Activated T-cell treated with anti-CD3 and anti-CD28 coated beads, Interleukin-2, amount 50 U/mL, for 24 hours (primary cell): Measurements from ENCODE around the gene SLC35F1.

ENCODE experiments used
- DNase-seq: peaks from one replicate; pipeline ENCODE4 v3.0.0-alpha.2; 2020
- H3K27ac Mint-ChIP-seq: 2 replicates; pipeline ENCODE4 v1.8.0; 2020; ENCODE audit warnings: mild to moderate bottlenecking, mixed read lengths
- H3K27me3 Mint-ChIP-seq: 2 replicates; pipeline ENCODE4 v1.8.0; 2020; ENCODE audit warnings: mixed read lengths
- H3K36me3 Mint-ChIP-seq: 2 replicates; pipeline ENCODE4 v1.8.0; 2020; ENCODE audit warnings: low read depth, mixed read lengths
- H3K4me1 Mint-ChIP-seq: 2 replicates; pipeline ENCODE4 v1.8.0; 2020; ENCODE audit warnings: low read depth, mixed read lengths
- H3K4me3 Mint-ChIP-seq: 2 replicates; pipeline ENCODE4 v1.8.0; 2020; ENCODE audit warnings: mild to moderate bottlenecking, moderate library complexity, mixed read lengths
- H3K9me3 Mint-ChIP-seq: 2 replicates; pipeline ENCODE4 v1.8.0; 2020; ENCODE audit warnings: mixed read lengths

SLC35F1 gene

DNA sequence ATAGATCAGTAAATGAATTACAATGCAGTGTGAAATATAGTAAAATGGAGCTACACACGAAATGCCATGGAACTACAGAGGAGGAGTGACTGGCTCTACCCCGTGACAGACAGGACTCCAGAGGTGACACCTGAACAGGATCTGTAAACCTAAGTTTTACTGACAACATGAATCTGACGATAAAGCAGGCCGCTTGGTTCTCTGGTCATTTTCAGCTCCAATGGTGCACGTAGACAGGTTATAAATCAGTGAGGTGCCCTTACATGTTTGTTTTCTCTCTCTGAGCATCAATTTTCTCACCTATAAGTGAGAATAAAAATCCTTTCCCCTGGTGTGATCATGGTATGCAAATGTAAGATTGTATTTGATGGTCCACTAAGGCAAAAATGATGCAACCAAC, 339.3 kb downstream of the SLC35F1 start:
- no peak for DNase-seq
- H3K9me3 Mint-ChIP-seq, result no peaks in the 10 kb centered on the region
- H3K27me3 Mint-ChIP-seq, result peaks cover 50% of the 10 kb centered on the region
- no peaks in the 10 kb centered on the region for H3K36me3 Mint-ChIP-seq
- no peak overlapping the region for H3K4me3 Mint-ChIP-seq
- H3K4me1 Mint-ChIP-seq, result peaks cover 2% of the 10 kb centered on the region
- no peak overlapping the region for H3K27ac Mint-ChIP-seq

GRCh38 chr6:118248171-118248570, 341.1 kb downstream of the SLC35F1 start:
- Mint-ChIP-seq H3K36me3 (no peaks in the 10 kb centered on the region), H3K9me3 (no peaks in the 10 kb centered on the region), H3K4me3 (no peak overlapping the region), H3K27ac (no peak overlapping the region), H3K4me1 (peaks cover 2% of the 10 kb centered on the region), H3K27me3 (peaks cover 42% of the 10 kb centered on the region)
- no peak for DNase-seq

DNA sequence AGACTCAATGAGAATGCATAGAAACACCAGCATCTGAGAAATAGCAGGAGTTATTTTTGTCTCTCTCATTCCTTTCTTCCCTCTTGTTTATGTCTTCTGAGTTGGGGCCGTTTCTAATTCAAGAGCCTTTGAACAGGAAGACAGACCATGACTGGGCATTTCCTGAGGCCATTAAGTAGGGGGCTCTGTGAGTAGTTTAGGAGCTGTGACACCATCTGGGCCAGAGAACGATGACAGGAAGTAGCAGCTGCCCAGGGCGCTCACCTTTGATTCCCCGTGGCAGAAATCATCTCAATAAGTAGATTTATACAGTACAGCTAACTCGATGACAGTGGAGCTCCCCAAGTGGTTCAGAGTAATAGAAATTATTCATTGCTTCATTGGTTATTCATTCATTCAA, 342.6 kb downstream of the SLC35F1 start:
- no peak for DNase-seq
- Mint-ChIP-seq H3K4me1 (peaks cover 2% of the 10 kb centered on the region), H3K36me3 (no peaks in the 10 kb centered on the region), H3K4me3 (no peak overlapping the region), H3K27ac (no peak overlapping the region), H3K27me3 (peaks cover 32% of the 10 kb centered on the region), H3K9me3 (no peaks in the 10 kb centered on the region)

DNA sequence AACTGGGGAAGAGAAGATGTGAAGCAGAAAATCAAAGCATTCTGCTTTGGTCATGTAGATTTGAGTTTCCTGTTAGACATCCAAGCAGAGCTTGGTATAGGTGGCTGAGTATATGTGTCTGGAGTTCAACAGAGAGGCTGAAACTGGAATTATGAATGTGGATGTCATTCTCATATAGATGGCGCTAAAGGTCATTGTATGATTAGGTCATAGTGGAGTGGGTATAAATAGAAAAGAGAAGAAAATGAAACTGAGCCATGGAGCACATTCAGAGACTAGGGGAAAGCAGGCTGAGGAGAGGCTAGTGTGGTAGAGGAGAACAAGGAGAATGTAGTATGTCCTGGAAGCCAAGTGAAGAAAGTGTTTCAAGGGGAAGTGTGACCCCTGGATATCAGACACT, 345.4 kb downstream of the SLC35F1 start:
- no peaks in the 10 kb centered on the region for H3K36me3 Mint-ChIP-seq
- DNase-seq, result no peak
- peaks cover 2% of the 10 kb centered on the region for H3K4me1 Mint-ChIP-seq
- no peak overlapping the region for H3K4me3 Mint-ChIP-seq
- H3K27ac Mint-ChIP-seq, result no peak overlapping the region
- no peaks in the 10 kb centered on the region for H3K9me3 Mint-ChIP-seq
- H3K27me3 Mint-ChIP-seq, result peaks cover 11% of the 10 kb centered on the region

DNA sequence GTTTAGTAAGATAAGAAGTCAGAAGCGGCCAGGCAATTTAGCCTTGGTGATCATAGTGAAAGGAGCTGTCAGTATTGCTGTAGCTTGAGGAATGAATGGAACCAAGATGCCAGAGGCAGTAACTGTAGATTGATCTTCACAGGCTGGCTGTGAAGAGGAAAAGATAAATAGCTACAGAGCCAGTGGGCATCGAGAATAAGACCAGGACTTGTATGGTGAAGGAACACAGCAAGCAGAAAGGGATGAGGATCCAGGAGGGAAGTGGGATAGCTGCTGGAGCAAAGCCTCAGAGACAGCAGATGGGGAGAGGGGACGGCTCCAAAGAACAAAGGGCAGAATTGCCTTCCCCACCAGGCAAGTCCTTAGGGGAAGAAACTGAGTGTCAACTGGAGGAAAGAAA, 346.7 kb downstream of the SLC35F1 start:
- Mint-ChIP-seq H3K36me3 (no peaks in the 10 kb centered on the region), H3K9me3 (no peaks in the 10 kb centered on the region), H3K27ac (no peak overlapping the region), H3K27me3 (peaks cover 5% of the 10 kb centered on the region), H3K4me3 (no peak overlapping the region), H3K4me1 (peaks cover 2% of the 10 kb centered on the region)
- DNase-seq, result no peak

- Mint-ChIP-seq H3K27ac (no peak overlapping the region), H3K36me3 (no peaks in the 10 kb centered on the region), H3K27me3 (no peaks in the 10 kb centered on the region), H3K4me1 (no peaks in the 10 kb centered on the region), H3K9me3 (peaks cover 6% of the 10 kb centered on the region), H3K4me3 (no peak overlapping the region)
- no peak for DNase-seq
Measured at GRCh38 chr6:118260833-118261232, 353.8 kb downstream of the SLC35F1 start.

GRCh38 chr6:118263921-118264486, 356.9 kb downstream of the SLC35F1 start:
- Mint-ChIP-seq H3K4me3 (no peak overlapping the region), H3K27ac (no peak overlapping the region), H3K36me3 (no peaks in the 10 kb centered on the region), H3K9me3 (peaks cover 9% of the 10 kb centered on the region), H3K27me3 (no peaks in the 10 kb centered on the region), H3K4me1 (no peaks in the 10 kb centered on the region)
- no peak for DNase-seq

DNA sequence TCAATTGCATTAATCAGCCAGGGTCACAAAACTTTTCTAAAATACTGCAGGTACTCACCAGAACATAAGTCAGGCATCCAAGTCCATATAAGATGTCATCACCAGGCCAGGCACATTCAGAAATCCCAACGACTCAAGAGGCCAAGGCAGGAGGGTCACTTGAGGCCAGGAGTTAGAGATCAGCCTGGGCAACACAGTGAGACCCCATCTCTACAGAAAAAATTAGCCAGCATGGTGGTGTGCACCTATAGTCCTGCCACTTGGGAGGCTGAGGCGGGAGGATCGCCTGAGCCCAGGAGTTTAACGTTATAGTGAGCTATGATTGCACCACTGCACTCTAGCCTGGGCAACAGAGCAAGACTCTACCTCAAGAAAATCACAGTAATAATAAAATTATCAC, 362.6 kb downstream of the SLC35F1 start:
- Mint-ChIP-seq H3K4me3 (no peak overlapping the region), H3K9me3 (peaks cover 9% of the 10 kb centered on the region), H3K36me3 (no peaks in the 10 kb centered on the region), H3K27ac (no peak overlapping the region), H3K27me3 (peaks cover 10% of the 10 kb centered on the region), H3K4me1 (peaks cover 3% of the 10 kb centered on the region)
- DNase-seq, result no peak

DNA sequence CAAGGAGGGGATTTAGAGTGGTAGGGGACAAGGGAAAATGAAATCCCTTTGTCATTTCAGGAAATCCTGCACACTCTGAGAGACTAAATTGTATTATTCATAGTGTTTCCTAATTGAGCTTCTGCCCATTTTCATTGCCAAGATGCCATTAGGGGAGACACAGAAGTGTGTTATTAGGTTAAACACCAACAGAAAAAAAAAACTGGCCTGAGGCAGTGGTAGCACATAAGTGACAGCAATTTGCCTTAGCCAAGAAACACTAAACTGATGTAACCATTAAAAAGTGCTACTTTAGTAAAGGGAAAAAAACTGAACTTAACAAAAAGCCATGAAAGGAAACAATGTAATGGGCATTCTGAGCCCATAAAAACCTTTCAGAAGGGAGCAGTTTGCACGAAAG, 370.6 kb downstream of the SLC35F1 start:
- Mint-ChIP-seq H3K9me3 (no peaks in the 10 kb centered on the region), H3K27me3 (peaks cover 22% of the 10 kb centered on the region), H3K4me1 (peaks cover 5% of the 10 kb centered on the region), H3K36me3 (no peaks in the 10 kb centered on the region), H3K27ac (no peak overlapping the region), H3K4me3 (no peak overlapping the region)
- DNase-seq, result no peak

- Mint-ChIP-seq H3K4me3 (no peak overlapping the region), H3K36me3 (no peaks in the 10 kb centered on the region), H3K4me1 (peaks cover 4% of the 10 kb centered on the region), H3K27me3 (peaks cover 16% of the 10 kb centered on the region), H3K27ac (no peak overlapping the region), H3K9me3 (no peaks in the 10 kb centered on the region)
- no peak for DNase-seq
Measured at GRCh38 chr6:118280210-118280609, 373.1 kb downstream of the SLC35F1 start.

- no peaks in the 10 kb centered on the region for H3K9me3 Mint-ChIP-seq
Measured at GRCh38 chr6:118281291-118281690, 374.2 kb downstream of the SLC35F1 start.

GRCh38 chr6:118283766-118284165, 376.7 kb downstream of the SLC35F1 start:
- no peak overlapping the region for H3K27ac Mint-ChIP-seq
- no peaks in the 10 kb centered on the region for H3K9me3 Mint-ChIP-seq
- H3K36me3 Mint-ChIP-seq, result no peaks in the 10 kb centered on the region
- no peak for DNase-seq
- peaks cover 4% of the 10 kb centered on the region for H3K4me1 Mint-ChIP-seq
- no peak overlapping the region for H3K4me3 Mint-ChIP-seq
- H3K27me3 Mint-ChIP-seq, result peaks cover 8% of the 10 kb centered on the region

More at GRCh38 chr6:118281291-118281690, 374.2 kb downstream of the SLC35F1 start:
- Mint-ChIP-seq H3K27me3 (peaks cover 13% of the 10 kb centered on the region), H3K27ac (no peak overlapping the region), H3K36me3 (no peaks in the 10 kb centered on the region), H3K4me1 (peaks cover 4% of the 10 kb centered on the region), H3K4me3 (no peak overlapping the region)
- DNase-seq, result no peak

DNA sequence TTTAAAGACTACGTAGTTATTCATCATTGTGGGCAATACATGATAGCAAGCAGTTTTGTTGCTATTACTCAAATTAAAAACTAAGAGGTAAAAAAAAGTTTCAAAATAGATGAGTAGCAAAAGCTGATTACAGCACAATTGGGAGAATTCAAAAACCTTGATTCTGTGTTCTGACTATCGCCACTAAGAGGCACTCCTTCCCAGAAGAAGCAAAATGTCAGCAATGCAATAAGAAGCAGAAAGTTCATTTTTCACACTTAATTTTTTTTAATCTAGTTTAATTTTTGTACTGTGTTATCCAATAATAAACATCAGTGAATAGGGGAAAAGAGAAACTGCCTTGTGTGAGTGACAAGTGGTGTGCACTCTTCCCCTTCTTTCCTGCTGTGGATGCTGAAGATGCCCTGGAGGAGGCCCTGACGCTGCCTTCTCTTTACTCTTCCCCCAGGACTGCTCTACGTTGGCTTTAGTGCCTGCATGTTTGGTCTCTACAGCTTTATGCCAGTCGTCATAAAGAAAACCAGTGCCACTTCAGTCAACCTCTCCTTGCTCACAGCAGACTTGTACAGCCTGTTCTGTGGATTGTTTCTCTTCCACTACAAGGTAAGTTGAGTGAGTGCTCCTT, 377.8 kb downstream of the SLC35F1 start:
- DNase-seq, result no peak
- no peak overlapping the region for H3K27ac Mint-ChIP-seq
- no peaks in the 10 kb centered on the region for H3K36me3 Mint-ChIP-seq
- H3K4me1 Mint-ChIP-seq, result peaks cover 4% of the 10 kb centered on the region
- no peaks in the 10 kb centered on the region for H3K9me3 Mint-ChIP-seq
- peaks cover 8% of the 10 kb centered on the region for H3K27me3 Mint-ChIP-seq
- H3K4me3 Mint-ChIP-seq, result no peak overlapping the region

DNA sequence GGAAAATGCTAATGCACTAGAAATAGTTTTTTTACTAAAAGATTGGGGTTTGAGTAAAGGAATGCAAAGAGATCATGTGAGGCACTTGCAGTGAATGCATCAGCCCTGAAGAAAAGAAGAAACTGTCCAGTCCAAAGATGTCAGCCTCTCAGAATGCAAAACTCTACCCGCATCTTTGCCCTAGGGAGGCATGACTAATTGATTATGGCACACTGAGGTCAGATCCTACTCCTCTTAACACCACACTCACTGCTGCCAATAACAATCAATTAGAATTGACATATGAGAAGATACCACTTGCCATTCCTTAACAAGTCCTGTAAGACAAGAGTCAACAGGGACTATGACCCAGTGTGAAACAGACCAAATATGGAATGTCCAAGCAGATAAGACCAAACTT, 378.7 kb downstream of the SLC35F1 start:
- Mint-ChIP-seq H3K36me3 (no peaks in the 10 kb centered on the region), H3K4me1 (peaks cover 2% of the 10 kb centered on the region), H3K27ac (no peak overlapping the region), H3K9me3 (no peaks in the 10 kb centered on the region), H3K4me3 (no peak overlapping the region), H3K27me3 (peaks cover 8% of the 10 kb centered on the region)
- DNase-seq, result no peak

DNA sequence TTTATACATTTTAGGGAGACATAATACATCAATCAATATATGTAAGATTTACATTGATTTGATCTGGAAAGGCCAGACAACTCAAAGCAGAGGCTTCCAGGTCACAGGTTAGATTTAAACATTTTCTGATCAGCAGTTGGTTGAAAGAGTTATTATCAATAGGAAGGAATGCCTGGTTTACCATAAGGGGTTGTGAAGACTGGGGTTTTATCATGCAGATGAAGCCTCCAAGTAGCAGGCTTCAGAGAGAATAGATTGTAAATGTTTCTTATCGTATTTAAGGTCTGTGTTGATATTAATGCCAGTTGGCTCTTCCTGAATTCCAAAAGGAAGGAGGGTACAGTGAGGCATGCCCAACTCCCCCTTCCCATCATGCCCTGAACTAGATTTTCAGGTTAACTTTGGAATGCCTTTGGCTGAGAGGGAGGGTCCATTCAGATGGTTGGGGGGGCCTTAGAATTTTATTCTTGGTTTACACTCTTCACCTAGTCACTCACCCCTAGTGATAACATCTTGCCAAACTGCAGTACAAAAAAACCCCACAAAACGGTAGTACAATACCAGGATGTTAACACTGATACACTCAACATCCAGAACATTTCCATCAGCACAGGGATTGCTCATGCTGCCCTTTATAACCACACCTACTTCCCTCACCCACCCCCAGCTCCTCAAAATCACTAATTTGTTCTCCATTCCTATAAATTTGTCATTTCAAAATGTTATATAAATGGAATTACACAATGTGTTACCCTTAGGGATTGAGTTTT, 381.5 kb downstream of the SLC35F1 start:
- no peaks in the 10 kb centered on the region for H3K36me3 Mint-ChIP-seq
- no peak overlapping the region for H3K4me3 Mint-ChIP-seq
- H3K9me3 Mint-ChIP-seq, result no peaks in the 10 kb centered on the region
- no peaks in the 10 kb centered on the region for H3K27me3 Mint-ChIP-seq
- peaks cover 2% of the 10 kb centered on the region for H3K4me1 Mint-ChIP-seq
- no peak for DNase-seq
- no peak overlapping the region for H3K27ac Mint-ChIP-seq
